HL-60 (cell line): Measurements from ENCODE around the gene PREPL.
"Not testable (repeated sequence)": the region's sequence is repeated elsewhere in the genome, so short reads cannot be mapped to it uniquely, and the experiment has no call there.

ENCODE experiments used
- DNase-seq, 2 experiments: peaks; one replicate each; pipeline ENCODE4 v3.0.0-alpha.2; 2010 to 2020; ENCODE audit warnings: low read depth in 1 of 2, low spot score in 1 of 2
- H3K27ac ChIP-seq: fragments of 250-450 bp; sonication (Bioruptor Pico); replicated peaks from 2 replicates; pipeline ENCODE4 v1.5.1; 2020; ENCODE audit warnings: mild to moderate bottlenecking, moderate library complexity
- H3K27me3 ChIP-seq: fragments of 250-450 bp; sonication (Bioruptor Pico); 2 replicates; pipeline ENCODE4 v1.5.1; 2021; ENCODE audit warnings: mild to moderate bottlenecking, moderate library complexity; ENCODE audit not compliant: insufficient read depth, poor library complexity, severe bottlenecking
- H3K4me3 ChIP-seq: replicated peaks from 2 replicates; pipeline ENCODE4 v1.5.1; 2011; ENCODE audit warnings: mild to moderate bottlenecking, control low read depth, low read length; ENCODE audit not compliant: insufficient read depth
- CTCF ChIP-seq: IDR thresholded peaks from one replicate; pipeline ENCODE4 v1.5.1; 2011; ENCODE audit warnings: low read length, control low read depth, inconsistent platforms; ENCODE audit not compliant: insufficient read depth
- GABPA ChIP-seq: IDR thresholded peaks from 2 replicates; pipeline ENCODE4 v1.6.1; 2012; ENCODE audit warnings: low read depth
- POLR2AphosphoS5 ChIP-seq: IDR thresholded peaks from 2 replicates; pipeline ENCODE4 v1.6.1; 2012; ENCODE audit warnings: low read depth
- SPI1 ChIP-seq: IDR thresholded peaks from 2 replicates; pipeline ENCODE4 v1.6.1; 2012; ENCODE audit warnings: low read depth, mild to moderate bottlenecking, borderline replicate concordance
- TF ChIP-seq, protein P1 (sequence below): IDR thresholded peaks from 2 replicates; pipeline ENCODE4 v1.6.1; 2012; ENCODE audit warnings: low read depth; ENCODE audit not compliant: insufficient replicate concordance

The PREPL gene

DNA sequence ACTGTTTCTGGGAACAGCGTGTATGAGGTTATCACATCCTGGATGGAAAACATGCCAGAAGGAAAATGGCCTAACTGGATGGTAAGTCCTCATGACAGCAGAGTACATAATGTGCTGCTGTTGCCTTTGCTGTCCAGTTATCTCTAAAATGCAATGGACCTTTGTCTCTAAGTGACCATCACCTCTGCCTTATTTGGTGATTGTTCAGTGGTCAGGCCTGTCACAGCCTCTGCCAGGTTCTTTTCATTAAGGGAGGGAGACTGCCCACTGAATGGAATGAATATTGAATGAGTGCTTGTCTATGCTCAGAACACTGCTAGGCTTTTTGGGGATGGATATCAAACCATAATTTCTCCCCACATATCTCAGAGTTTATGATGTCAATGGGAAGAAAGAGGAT lies 57.0 kb downstream of the PREPL start:
- no peak for TF ChIP-seq SPI1
- no peak for TF ChIP-seq CTCF
- no peak for TF ChIP-seq POLR2AphosphoS5
- TF ChIP-seq, protein P1, sequence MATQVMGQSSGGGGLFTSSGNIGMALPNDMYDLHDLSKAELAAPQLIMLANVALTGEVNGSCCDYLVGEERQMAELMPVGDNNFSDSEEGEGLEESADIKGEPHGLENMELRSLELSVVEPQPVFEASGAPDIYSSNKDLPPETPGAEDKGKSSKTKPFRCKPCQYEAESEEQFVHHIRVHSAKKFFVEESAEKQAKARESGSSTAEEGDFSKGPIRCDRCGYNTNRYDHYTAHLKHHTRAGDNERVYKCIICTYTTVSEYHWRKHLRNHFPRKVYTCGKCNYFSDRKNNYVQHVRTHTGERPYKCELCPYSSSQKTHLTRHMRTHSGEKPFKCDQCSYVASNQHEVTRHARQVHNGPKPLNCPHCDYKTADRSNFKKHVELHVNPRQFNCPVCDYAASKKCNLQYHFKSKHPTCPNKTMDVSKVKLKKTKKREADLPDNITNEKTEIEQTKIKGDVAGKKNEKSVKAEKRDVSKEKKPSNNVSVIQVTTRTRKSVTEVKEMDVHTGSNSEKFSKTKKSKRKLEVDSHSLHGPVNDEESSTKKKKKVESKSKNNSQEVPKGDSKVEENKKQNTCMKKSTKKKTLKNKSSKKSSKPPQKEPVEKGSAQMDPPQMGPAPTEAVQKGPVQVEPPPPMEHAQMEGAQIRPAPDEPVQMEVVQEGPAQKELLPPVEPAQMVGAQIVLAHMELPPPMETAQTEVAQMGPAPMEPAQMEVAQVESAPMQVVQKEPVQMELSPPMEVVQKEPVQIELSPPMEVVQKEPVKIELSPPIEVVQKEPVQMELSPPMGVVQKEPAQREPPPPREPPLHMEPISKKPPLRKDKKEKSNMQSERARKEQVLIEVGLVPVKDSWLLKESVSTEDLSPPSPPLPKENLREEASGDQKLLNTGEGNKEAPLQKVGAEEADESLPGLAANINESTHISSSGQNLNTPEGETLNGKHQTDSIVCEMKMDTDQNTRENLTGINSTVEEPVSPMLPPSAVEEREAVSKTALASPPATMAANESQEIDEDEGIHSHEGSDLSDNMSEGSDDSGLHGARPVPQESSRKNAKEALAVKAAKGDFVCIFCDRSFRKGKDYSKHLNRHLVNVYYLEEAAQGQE: no peak
- TF ChIP-seq GABPA: no peak
- Histone ChIP-seq H3K27ac (no peak overlapping the region), H3K4me3 (no peak overlapping the region), H3K27me3 (no peaks in the 10 kb centered on the region)
- no peak for DNase-seq

- H3K27ac ChIP-seq, H3K27me3 ChIP-seq, DNase-seq, H3K4me3 ChIP-seq: not testable (repeated sequence)
Observed at GRCh38 chr2:44303766-44304165, 57.5 kb downstream of the PREPL start.

DNA sequence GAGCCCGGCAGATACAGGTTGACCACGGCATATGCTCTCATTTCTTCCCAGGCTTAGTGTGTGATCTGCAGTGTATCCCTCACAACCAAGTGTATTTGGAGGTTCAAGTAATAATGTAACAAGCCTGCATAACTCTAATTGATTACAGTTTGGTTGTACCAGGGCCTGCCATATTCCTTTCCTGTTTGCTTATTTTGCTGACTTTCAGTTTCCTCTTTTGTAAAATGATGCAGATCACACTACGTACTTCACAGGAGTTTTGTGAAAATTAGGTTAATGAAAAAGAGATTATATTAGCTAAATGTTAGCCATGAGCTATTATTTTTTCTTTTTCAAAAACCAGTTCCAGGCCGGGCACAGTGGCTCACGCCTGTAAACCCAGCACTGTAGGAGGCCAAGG lies 60.2 kb downstream of the PREPL start:
- no peak overlapping the region for H3K27ac ChIP-seq
- H3K27me3 ChIP-seq: no peaks in the 10 kb centered on the region
- no peak overlapping the region for H3K4me3 ChIP-seq
- DNase-seq: no peak
- TF ChIP-seq, protein P1: no peak
- no peak for TF ChIP-seq CTCF
- TF ChIP-seq SPI1: no peak
- no peak for TF ChIP-seq GABPA
- no peak for TF ChIP-seq POLR2AphosphoS5

- no peak for DNase-seq
- no peak for TF ChIP-seq POLR2AphosphoS5
- TF ChIP-seq, protein P1: no peak
- no peak for TF ChIP-seq GABPA
- TF ChIP-seq SPI1: no peak
- H3K4me3 ChIP-seq: no peak overlapping the region
- no peaks in the 10 kb centered on the region for H3K27me3 ChIP-seq
- no peak overlapping the region for H3K27ac ChIP-seq
Observed at GRCh38 chr2:44299635-44300034, 61.7 kb downstream of the PREPL start.
